A673 (cell line): ENCODE measurements around the gene PCP2. TPM values are rescaled to one million over a fixed set of nuclear protein-coding genes. Genes with fewer than 3 reads are reported as not detected.
A peak's percentile ranks its signal among the peaks of the same experiment; 100 is the strongest.

Source experiments
- BruUV-seq: library from RNA; stranded (reverse); fragments of 400-500 nt; replicated peaks from 2 replicates; lab custom pipeline; 2021; lab: Mats Ljungman, UMichigan
- CTCF ChIA-PET: fragments of 300-600 bp; sonication (Branson Sonifier 250); formaldehyde crosslinking; loops from one replicate; lab custom pipeline; 2022; ENCODE audit warnings: antibody characterized with exemption; lab: Charles Lee
- POLR2A ChIA-PET: fragments of 300-600 bp; sonication (Branson Sonifier 250); formaldehyde crosslinking; loops from one replicate; lab custom pipeline; 2022; ENCODE audit warnings: antibody characterized with exemption; ENCODE audit not compliant: low non-redundant PET; lab: Charles Lee
- DNase-seq: peaks from one replicate; pipeline ENCODE4 v3.0.0-alpha.2; 2015; ENCODE audit warnings: low spot score
- H3K27ac ChIP-seq: fragments of 200-600 bp; sonication (generic); 2 replicates; pipeline ENCODE4 v1.5.1; 2016; ENCODE audit warnings: mixed run types, low read depth, mild to moderate bottlenecking, mixed read lengths, antibody characterized with exemption, low read length; ENCODE audit not compliant: poor library complexity, severe bottlenecking
- H3K27me3 ChIP-seq: fragments of 200-600 bp; sonication (generic); replicated peaks from 2 replicates; pipeline ENCODE4 v1.6.1; 2017; ENCODE audit warnings: mixed run types, low read depth, mild to moderate bottlenecking, mixed read lengths, antibody characterized with exemption, low read length; ENCODE audit not compliant: insufficient read depth, poor library complexity
- H3K36me3 ChIP-seq: fragments of 200-600 bp; sonication (generic); 2 replicates; pipeline ENCODE4 v1.6.1; 2016; ENCODE audit warnings: mixed run types, mild to moderate bottlenecking, mixed read lengths, antibody characterized with exemption, low read length; ENCODE audit not compliant: insufficient read depth, poor library complexity, severe bottlenecking
- H3K4me1 ChIP-seq: fragments of 200-600 bp; sonication (generic); 2 replicates; pipeline ENCODE4 v1.6.1; 2017; ENCODE audit warnings: mixed run types, mild to moderate bottlenecking, mixed read lengths, antibody characterized with exemption, low read length; ENCODE audit not compliant: insufficient read depth, poor library complexity, severe bottlenecking
- H3K4me3 ChIP-seq: fragments of 200-600 bp; sonication (generic); 2 replicates; pipeline ENCODE4 v1.5.1; 2016; ENCODE audit warnings: low read depth, mixed run types, mild to moderate bottlenecking, mixed read lengths, low read length; ENCODE audit not compliant: poor library complexity, severe bottlenecking
- H3K9me3 ChIP-seq: fragments of 200-600 bp; sonication (generic); 2 replicates; pipeline ENCODE4 v1.6.1; 2016; ENCODE audit warnings: mixed run types, low read depth, mild to moderate bottlenecking, mixed read lengths, antibody characterized with exemption, low read length; ENCODE audit not compliant: poor library complexity, severe bottlenecking
- CTCF ChIP-seq: fragments of 300-800, 200-600 bp; sonication (generic); conservative IDR thresholded peaks from 2 replicates; pipeline ENCODE4 v1.5.1; 2017; ENCODE audit warnings: low read depth, mild to moderate bottlenecking, antibody characterized with exemption, low read length, moderate library complexity, mixed read lengths
- EZH2 ChIP-seq: fragments of 200-600 bp; sonication (generic); IDR thresholded peaks from 2 replicates; pipeline ENCODE4 v1.6.1; 2017; ENCODE audit warnings: borderline replicate concordance, low read depth, mild to moderate bottlenecking, mixed read lengths, antibody characterized with exemption, low read length; ENCODE audit not compliant: poor library complexity, severe bottlenecking
- intact Hi-C: fragments of 100-400 bp; cut with micrococcal nuclease; formaldehyde crosslinking; loops from one replicate; pipeline ENCODE4 v1.10.0; 2022; ENCODE audit not compliant: unreplicated experiment
- total RNA-seq: library from RNA; stranded (reverse); gene quantifications from 2 replicates; pipeline ENCODE4 v1.2.3, GENCODE V29; 2021

PCP2 gene
- total RNA-seq, 1 experiment from 2014 or later = not detected

- H3K4me1 ChIP-seq = peaks cover 15% of the 10 kb centered on the region
- no TSS peak for BruUV-seq
- no peak for TF ChIP-seq EZH2
- TF ChIP-seq CTCF = peak; percentile 67
- H3K4me3 ChIP-seq = peak within 1 kb of the TSS; percentile 97
- peak within 1 kb of the TSS; percentile 76 for H3K27ac ChIP-seq
- DNase-seq = peak; percentile 89
- no peaks in the 10 kb centered on the region for H3K27me3 ChIP-seq
- POLR2A ChIA-PET = interaction anchor here (0.6 kb wide), 1 partner anchor 149 kb away, joined by 3 read pairs; no protein-coding TSS in a partner anchor
- no peaks in the 10 kb centered on the region for H3K9me3 ChIP-seq
- H3K36me3 ChIP-seq = peaks cover 9% of the 10 kb centered on the region
- intact Hi-C loops = loop anchor here (1.0 to 5.0 kb wide), 4 partner anchors 28 to 313 kb away; no protein-coding TSS in a partner anchor
- CTCF ChIA-PET = interaction anchor here (0.5 to 2.2 kb wide), 18 partner anchors 16 to 511 kb away, joined by 3 to 37 read pairs (median 4); partner anchors contain the start of genes PET100 and XAB2
These were observed 47.3 kb upstream of the PCP2 start, which contains the start of gene TRAPPC5 for GRCh38 chr19:7680606-7681339. Gene TRAPPC5, plus strand, starts transcription at chr19:7680833. Its CDS starts 1,421 bp downstream, at chr19:7682254.

- peak overlapping the region; percentile 97 for H3K4me3 ChIP-seq
- H3K27me3 ChIP-seq = no peaks in the 10 kb centered on the region
- no peak for DNase-seq
- BruUV-seq = no TSS peak
- H3K4me1 ChIP-seq = peaks cover 15% of the 10 kb centered on the region
- H3K27ac ChIP-seq = no peak overlapping the region
- intact Hi-C loops = loop anchor here (1.0 to 5.0 kb wide), 4 partner anchors 27 to 313 kb away; no protein-coding TSS in a partner anchor
- POLR2A ChIA-PET = no interaction called here
- CTCF ChIA-PET = interaction anchor here (0.8 to 2.2 kb wide), 8 partner anchors 17 to 120 kb away, joined by 3 to 37 read pairs (median 9); partner anchors contain the start of genes PET100 and XAB2
- peaks cover 9% of the 10 kb centered on the region for H3K36me3 ChIP-seq
- no peak for TF ChIP-seq CTCF
- TF ChIP-seq EZH2 = no peak
- no peaks in the 10 kb centered on the region for H3K9me3 ChIP-seq
These were observed 46.5 kb upstream of the PCP2 start for GRCh38 chr19:7679771-7680605.
